HG02623 (cell line): ENCODE data around the gene FOXA1.

Experiments
- ATAC-seq: cut with Tn5 transposase; IDR thresholded peaks from one replicate; pipeline ENCODE4 v1.9.1; 2021; ENCODE audit warnings: moderate library complexity; ENCODE audit not compliant: unreplicated experiment

The FOXA1 gene

DNA sequence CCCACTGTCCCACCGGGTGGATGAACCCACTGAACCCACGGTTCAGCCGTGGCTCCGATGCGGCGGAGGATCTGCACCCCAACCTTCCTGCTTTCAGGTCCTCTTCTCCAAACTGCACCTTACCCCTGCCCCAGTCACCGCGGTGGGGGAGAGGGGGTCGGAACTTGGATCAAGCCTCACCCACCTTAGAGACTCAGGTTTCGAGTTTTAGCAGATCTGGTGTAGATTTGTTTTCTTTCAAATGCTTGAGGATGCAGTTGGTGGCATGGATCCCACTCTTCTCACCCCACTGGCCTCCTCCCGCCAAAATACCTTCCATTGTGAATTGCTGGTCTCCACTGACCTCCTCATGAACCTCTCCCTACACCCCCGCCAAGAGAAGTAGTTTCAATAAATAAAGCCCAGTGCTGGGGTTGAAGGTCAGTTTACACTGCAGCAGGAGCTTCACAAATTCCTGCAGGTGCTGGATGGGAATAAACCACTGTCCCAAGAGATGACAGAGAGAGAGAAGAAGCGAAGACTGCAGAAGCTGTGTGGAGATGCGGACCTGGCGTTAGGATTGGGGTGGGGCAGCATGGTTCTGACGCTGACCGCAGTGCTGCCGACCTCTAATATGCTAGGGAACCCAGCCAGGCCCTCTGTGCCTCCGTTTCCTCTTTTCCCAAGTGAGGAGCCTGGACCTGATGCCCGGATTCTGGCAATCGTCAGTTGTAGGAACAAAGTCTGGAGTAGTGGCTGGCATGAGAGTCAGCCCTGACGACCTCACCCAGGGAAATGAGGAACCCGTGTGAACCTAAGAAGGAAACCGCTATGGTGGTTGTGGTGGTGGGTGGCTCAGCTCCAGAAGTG lies 7.8 kb upstream of the FOXA1 start:
- no peak for ATAC-seq

DNA sequence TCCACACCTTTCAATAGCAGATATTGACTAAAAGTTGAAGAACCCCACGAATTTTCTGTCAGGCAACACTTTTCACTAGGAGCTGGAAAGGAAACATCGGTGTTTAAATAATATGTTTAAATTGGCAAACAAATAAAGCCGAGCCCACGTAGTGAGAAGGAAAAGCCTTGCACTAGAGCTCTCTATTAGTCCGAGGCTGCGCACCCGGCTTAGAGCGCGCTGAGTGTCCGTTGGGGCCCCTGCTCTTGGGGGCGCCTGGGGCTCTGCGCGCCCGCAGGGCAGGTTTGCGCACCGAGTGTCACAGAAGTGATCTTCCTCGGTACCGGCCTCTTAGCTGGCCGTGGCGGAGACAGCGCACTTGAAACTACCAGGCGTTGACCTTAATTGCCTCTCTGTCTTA lies 6.8 kb upstream of the FOXA1 start:
- no peak for ATAC-seq

DNA sequence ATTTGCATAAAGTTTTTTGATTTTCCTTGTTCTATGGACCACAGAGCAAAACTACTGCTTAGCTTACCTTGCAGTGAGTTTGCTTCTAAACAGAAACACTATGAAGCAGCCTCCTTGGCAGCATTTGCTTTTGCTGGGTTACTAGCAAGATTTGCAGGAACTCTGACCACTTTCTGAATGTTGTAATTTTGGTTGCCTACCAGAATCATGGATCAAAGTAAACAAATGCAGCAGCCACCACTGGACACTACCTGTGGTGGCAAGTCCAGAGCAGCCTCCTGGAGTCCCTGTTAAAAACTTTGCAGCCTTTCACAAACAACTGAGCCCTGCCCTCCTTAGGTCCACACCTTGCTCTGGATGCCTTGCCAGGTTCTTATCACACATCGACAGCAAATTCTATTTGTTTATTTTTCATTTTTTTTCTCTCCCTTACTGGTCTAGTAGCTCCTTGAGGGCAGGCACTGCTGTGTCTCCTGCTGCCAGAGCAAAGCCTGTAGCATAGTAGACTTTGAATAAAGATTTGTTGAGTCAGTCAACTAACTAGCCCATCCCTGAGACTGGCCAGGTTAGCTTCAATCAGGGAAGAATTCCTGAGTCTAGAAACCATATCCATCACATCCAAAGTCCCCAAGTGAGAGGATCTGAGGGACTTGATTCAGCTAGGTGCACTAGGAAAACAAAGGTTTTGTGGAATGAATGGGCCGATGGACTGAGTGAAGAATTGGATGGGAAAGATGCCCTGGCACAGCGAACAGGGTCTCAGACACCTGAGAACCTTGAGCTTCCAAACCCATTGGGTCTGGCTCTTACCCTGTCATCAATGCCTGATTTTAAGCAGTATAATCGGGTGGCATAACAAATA lies 6.1 kb upstream of the FOXA1 start:
- no peak for ATAC-seq

- ATAC-seq, result no peak
These were observed 4.7 kb upstream of the FOXA1 start for GRCh38 chr14:37599507-37600368.

DNA sequence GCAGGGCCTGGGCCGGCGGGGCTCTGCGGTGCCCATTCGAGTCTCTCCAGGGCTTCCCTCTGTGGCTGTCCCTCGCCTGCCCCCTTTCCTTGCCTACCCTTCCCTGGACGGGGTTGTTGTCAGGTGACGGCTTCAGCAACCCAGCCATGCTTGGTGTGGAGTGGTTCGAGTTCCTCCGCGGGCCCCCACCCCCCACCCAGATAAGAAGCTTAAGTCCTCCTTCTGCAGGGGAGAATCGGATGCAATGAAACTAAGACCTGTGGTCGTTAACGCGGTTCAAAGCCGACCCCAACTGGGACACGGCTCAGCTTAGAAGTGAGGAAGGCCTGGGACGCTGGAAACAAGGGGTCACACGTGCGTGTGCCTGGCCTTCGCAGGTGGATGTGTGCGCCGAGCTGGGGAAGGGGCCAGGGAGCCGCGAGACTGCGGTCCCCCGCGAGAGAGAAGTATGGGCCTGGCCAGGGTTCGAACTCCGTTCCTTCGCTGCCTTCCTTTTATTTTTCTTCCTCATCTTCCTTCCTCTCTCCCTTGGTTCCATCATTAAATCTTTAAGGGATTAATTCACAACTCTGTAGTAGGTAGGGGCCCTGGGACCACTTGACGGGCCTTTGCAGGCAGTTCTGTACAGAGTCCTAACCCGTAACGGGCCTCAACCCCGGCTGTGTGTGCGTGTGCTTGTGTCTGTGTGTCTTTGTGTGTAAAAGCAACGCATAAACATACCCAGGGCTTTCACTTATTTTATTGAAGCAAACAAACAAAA lies 3.9 kb upstream of the FOXA1 start:
- ATAC-seq, result no peak

- ATAC-seq, result no peak
These were observed 3.1 kb upstream of the FOXA1 start for GRCh38 chr14:37597914-37598746.

GRCh38 chr14:37597538-37597913 lies 2.5 kb upstream of the FOXA1 start:
- ATAC-seq, result no peak

DNA sequence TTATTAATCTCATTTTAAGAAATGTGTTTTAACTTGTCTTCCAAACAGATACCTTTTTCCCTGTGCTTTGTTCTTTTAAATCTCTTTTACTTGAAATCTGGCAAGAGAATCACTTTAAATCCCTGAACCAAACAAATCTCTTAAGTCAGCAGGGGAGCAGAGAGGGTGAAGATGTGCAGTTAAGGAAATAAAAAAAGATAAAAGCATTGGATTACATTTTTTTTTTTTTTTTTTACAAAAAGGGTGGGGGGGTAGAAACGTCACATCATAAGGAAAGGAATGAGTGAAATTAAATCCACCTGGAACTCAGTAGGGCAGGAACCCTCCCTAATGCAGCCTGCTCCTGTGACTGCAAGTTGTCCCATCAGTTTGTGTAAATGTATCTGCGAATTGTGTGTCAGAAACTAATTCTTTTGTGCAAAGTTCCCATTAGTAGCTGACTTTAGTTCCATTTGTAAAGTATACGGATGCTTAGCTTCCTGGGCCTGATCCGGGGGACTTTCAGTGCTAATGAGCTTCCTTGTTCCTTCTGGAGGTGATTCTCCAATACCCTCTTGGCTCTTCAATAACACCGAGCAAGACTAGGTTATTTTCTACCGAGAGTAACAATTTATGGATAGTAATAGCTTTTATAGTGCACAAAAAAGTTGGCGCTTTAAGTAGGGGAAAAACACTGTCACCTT lies 1.9 kb upstream of the FOXA1 start:
- no peak for ATAC-seq

GRCh38 chr14:37595809-37596621 lies 966 bp upstream of the FOXA1 start:
- peak; percentile 62 for ATAC-seq

- no peak for ATAC-seq
These were observed 645 bp downstream of the FOXA1 start for GRCh38 chr14:37594238-37594970.

GRCh38 chr14:37593511-37594237 lies 1.4 kb downstream of the FOXA1 start:
- no peak for ATAC-seq

GRCh38 chr14:37592482-37593408 lies 2.3 kb downstream of the FOXA1 start:
- ATAC-seq, result no peak

GRCh38 chr14:37591941-37592481 lies 3.0 kb downstream of the FOXA1 start:
- no peak for ATAC-seq

DNA sequence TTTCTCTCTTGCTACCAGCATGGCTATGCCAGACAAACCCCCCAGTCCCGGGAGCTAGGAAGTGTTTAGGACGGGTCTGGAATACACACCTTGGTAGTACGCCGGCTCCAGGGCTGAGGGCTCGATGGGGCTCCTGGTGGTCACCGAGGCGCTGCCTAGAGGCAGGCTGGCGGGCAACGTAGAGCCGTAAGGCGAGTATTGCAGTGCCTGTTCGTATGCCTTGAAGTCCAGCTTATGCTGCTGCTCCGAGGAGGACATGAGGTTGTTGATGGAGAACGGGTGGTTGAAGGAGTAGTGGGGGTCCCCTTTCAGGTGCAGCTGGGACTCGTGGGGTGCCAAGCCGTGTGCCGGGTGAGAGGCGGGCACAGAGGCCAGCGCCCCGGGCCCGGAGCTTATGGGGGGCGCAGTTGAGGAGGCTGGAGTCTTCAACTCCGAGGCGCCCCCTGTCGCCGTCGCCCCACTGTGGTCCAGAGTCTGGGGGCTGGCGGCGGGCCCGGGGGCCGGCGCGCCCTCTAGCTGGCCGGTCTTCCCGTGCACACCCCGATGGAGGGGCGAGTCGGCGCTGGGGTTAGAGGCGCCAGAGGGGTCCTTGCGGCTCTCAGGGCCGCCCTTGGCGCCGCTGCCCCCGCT lies 3.6 kb downstream of the FOXA1 start:
- ATAC-seq, result no peak
